Measurements from ENCODE around the gene ATP1A2.
A peak's percentile ranks its signal among the peaks of the same experiment; 100 is the strongest.

ATP1A2 gene

DNA sequence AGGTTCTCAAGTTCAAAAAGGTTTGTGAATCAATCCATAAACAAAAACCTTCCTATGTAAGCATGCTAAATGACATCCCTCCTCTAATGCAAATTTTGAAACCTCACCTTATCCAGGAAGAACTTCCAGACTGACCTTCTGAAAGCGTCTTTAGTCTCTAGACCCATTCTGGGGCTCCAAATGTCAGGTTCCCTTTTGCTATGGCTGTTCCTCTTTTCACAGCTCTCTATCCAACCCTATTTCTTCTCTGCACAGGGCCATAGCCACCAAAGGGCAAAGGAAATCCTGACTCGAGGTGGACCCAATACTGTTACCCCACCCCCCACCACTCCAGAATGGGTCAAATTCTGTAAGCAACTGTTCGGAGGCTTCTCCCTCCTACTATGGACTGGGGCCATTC lies 39.2 kb downstream of the ATP1A2 start:
- DNase-seq = no peak

- no peak for DNase-seq
Measured at GRCh38 chr1:160156361-160156760, 40.8 kb downstream of the ATP1A2 start.

DNA sequence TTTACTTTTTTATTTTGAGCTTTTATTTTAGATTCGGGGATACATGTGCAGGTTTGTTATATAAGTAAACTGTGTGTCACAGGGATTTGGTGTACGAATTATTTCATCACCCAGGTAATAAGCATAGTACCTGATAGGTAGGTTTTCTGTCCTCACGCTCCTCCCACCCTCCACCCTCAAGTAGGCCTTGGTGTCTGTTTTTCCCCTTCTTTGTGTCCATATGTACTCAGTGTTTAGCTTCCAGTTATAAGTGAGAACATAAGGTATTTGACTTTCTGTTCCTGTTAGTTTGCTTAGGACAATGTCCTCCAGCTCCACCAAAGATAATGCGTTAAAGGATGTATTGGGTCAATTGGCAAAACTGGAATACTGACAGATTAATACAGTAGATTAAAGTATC lies 41.6 kb downstream of the ATP1A2 start:
- no peak for DNase-seq

- DNase-seq = no peak
Measured at GRCh38 chr1:160158031-160158430, 42.5 kb downstream of the ATP1A2 start.

DNA sequence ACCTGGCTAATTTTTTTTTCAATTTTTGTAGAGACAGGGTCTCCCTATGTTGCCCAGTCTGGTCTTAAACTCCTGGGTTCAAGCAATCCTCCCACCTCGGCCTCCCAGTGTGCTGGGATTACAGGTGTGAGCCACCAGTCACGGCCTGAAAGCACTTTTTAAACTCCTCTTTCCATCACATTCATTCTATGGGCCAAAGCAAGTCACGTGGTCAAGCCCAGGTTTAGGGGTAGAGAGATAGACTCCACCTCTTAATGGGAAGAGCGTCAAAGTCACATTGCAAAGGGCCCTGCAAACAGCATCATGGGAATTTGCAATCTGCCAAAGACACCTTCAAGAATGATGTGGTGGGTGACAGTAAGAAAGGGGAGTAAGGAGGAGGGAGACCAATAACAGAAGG lies 43.0 kb downstream of the ATP1A2 start:
- no peak for DNase-seq

- no peak for DNase-seq
Measured at GRCh38 chr1:160159846-160160245, 44.3 kb downstream of the ATP1A2 start.

DNA sequence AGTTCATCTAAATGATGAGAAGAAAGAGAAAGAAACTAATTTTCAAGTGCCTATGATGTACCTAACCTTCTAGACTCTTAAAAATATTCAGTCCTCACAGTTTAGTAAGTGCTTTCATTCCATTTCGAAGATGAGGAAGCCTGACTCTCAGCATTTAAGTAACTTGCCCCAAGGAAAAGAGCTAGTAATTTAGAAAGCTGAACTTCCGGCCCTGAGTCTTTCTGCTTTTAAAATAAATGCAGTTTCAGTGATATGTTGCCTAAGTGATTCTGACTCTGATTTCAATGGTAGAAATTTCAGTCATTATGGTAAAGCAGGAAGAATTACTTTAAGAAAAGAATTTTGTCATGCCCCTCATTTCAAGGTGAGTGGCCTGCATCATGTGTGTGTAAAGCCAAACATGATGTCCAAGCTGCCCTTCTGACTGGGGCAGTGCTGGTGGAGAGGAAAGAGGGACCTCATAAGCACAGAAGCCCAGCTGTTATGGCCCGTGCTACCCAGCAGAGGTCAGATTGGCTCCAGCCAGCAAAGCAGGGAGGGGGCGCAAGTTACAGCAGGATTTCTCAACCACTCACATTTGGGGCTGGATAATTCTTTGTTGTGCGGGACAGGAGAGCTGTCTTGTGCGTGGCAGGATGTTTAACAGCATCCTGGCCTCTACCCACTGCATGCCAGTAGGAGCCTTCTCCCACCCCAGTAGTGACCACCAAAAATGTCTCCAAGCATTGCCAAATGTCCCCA lies 46.6 kb downstream of the ATP1A2 start:
- peak; percentile 53 for DNase-seq

DNA sequence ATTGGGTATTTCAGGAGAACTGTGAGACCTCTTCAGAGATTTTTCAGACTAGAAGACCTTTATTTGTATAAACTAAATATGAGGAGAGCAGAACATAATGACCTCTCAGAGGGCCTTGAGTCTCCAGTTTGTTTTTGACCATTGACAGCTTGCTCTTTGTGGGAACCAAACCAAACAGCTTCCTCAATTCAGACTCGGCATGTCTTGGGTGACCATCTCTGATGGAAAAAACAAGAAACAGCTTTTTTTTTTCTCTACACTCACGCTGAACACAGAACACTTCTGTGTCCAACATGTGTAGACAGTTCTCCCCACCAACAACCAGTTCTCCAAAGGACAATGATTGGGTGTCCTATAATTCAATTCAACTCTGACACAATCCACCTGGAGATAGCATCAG lies 47.4 kb downstream of the ATP1A2 start:
- peak; percentile 28 for DNase-seq

DNA sequence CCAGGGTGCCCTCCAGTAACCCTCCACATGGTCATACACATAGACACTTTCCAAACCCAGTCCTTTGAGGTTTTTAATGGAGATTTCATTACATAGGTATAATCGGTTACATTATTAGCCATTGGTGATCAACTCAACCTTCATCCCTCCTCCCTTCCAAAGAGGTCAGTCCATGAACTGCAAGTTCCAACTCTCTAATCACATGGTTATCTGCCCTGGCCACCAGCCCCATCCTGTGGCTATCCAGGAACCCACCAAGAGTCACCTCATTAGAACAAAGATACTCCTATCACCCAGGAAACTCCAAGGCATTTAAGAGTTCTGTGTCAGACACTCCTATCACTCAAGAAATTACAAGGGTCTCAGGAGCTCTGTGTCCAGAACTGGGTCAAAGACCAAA lies 48.1 kb downstream of the ATP1A2 start:
- DNase-seq = peak; percentile 54

DNA sequence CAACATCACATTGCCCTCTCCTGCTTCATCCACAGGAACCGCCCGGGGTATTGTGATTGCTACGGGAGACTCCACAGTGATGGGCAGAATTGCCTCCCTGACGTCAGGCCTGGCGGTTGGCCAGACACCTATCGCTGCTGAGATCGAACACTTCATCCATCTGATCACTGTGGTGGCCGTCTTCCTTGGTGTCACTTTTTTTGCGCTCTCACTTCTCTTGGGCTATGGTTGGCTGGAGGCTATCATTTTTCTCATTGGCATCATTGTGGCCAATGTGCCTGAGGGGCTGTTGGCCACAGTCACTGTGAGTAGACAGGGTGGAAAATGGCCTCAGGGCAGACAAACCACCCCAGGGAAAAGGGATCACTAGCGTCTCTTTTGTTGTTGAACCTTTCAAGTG lies 48.6 kb downstream of the ATP1A2 start:
- peak; percentile 16 for DNase-seq

- peak; percentile 48 for DNase-seq
Measured at GRCh38 chr1:160166166-160166868, 50.8 kb downstream of the ATP1A2 start.

- no peak for DNase-seq
Measured at GRCh38 chr1:160167056-160167455, 51.5 kb downstream of the ATP1A2 start.

GRCh38 chr1:160167580-160167979 lies 52.0 kb downstream of the ATP1A2 start:
- peak; percentile 37 for DNase-seq

DNA sequence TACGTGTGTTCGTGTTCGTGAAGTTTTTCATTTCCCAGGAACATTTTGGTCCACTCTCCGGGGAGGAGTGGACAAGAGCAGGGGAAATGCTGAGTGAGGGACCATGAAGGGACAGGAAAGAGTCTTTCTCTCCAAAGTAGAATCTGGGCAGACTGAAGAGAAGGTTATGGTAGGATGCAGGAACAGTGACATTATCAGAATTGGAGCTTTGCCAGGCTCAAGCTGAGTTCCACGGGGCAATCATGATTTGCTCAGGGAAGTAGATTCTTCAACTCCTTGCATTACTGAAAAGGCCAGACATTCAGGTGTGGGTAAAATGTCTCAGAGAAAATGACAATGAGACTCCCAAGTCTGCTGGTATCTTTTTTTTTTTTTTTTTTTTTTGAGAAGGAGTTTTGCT lies 52.5 kb downstream of the ATP1A2 start:
- peak; percentile 35 for DNase-seq

DNA sequence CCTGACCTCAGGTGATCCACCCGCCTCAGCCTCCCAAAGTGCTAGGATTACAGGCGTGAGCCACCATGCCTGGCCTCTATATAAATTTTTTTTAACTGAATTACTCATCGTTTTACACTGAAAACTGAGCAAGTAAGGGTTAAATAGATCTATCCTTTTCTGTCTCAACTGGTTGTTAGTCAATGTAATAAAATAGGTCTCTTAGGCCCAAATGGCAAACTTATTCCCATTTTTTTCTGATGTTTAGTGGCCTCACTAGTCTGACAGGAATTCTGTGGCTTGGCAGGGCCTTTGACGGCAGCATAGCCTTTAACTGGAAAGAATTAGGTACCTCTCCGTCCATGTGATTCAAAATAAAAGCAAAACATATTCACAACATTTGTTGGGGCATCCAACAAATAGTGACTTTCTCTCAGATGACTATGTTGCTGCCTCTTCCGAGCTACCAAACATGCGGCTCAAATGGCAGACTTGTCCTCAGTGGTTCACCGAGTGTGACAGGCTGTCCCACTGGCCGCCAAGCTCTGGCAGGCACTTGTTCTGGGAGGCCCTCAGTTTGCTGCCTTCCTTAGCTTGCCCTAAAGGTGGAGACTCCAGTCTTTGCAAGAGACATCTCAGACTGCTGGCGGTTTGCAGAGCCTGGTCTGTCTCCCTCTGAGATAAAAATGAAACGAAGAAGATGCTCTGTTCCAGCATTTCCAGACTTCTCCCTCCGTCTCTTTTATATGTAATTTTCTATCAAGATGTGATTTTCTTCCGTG lies 53.2 kb downstream of the ATP1A2 start:
- peak; percentile 21 for DNase-seq

GRCh38 chr1:160169553-160170399 lies 54.2 kb downstream of the ATP1A2 start:
- peak; percentile 77 for DNase-seq

- DNase-seq = no peak
Measured at GRCh38 chr1:160171354-160171753, 55.8 kb downstream of the ATP1A2 start.

GRCh38 chr1:160171980-160172379 lies 56.4 kb downstream of the ATP1A2 start:
- DNase-seq = no peak

DNA sequence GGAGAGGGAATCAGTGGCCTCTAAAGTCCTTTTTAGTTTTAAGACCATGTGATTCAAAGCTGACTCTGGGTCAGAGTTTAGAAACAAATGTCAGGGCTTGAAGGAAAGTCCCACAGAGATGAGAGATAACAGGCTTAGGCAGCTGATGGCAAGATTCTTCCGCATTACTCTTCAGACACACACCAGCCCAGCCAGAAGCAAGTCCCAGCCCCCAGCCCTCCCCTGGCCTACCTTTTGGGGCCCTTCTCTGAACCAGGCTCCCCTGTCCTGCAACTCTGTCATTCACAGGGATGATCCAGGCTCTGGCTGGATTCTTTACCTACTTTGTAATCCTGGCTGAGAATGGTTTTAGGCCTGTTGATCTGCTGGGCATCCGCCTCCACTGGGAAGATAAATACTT lies 61.7 kb downstream of the ATP1A2 start:
- peak; percentile 39 for DNase-seq

DNA sequence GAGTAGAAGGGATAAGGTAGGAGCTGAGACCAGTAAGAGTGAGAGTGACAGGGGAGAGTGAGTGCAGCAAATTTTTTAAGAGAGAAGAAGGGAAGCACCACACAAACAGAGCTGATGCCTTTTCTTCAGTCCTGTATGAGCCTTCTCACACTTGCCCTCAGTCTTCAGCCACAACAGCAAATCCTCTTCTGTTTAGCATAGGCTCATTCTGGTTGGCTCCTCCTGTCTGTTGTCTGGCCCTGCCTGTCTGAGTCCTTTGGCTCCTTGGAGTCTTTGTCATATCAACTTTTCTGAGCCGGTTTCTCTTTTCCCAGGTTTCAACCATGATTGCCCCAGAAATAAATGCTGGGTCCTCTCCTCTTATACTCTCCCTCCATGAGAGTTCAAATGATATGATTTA lies 62.1 kb downstream of the ATP1A2 start:
- DNase-seq = no peak

- no peak for DNase-seq
Measured at GRCh38 chr1:160178731-160179130, 63.2 kb downstream of the ATP1A2 start.

DNA sequence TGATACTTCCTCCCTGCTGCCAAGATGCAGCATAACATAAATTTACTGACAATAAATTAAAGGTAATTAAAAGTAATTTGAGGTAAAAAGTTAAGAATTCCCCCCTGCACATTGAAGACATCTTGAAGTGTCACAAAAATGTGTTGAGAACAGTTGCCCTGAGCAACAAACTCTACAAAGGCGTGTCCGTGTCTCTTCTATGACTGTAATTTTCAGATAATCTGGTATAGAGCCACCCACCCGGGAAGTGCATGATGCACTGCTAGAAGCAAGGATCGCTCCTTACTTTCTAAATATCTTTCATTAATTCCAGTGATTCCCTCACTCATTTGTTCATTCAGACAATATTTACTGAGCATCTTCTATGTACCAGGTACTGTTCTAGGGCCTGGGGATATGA lies 63.8 kb downstream of the ATP1A2 start:
- peak; percentile 20 for DNase-seq

- DNase-seq = no peak
Measured at GRCh38 chr1:160186246-160186645, 70.7 kb downstream of the ATP1A2 start.
